RWPE2 (cell line): ENCODE measurements around the gene CDH26.

ENCODE experiments used
- ATAC-seq: fragments of 200-7000 bp; cut with Tn5 transposase; 3 replicates; pipeline ENCODE4 v1.9.1; 2021; ENCODE audit warnings: low read depth
- DNase-seq: peaks from one replicate; pipeline ENCODE4 v3.0.0-alpha.2; 2020; ENCODE audit warnings: low spot score
- H3K27ac ChIP-seq: fragments of 450-650 bp; 2 replicates; pipeline ENCODE4 v1.5.1; 2017; ENCODE audit warnings: mild to moderate bottlenecking; ENCODE audit not compliant: poor library complexity, severe bottlenecking
- H3K27me3 ChIP-seq: fragments of 250-450 bp; sonication (Bioruptor Pico); 2 replicates; pipeline ENCODE4 v1.5.1; 2021; ENCODE audit warnings: mild to moderate bottlenecking, moderate library complexity; ENCODE audit not compliant: insufficient read depth, poor library complexity, severe bottlenecking
- H3K36me3 ChIP-seq: fragments of 250-450 bp; sonication (Bioruptor Pico); 2 replicates; pipeline ENCODE4 v1.5.1; 2020; ENCODE audit warnings: low read depth, mild to moderate bottlenecking, moderate library complexity
- H3K4me1 ChIP-seq: fragments of 250-450 bp; sonication (Bioruptor Pico); 2 replicates; pipeline ENCODE4 v1.5.1; 2021; ENCODE audit warnings: mild to moderate bottlenecking, moderate library complexity; ENCODE audit not compliant: insufficient read depth, poor library complexity, severe bottlenecking
- H3K4me3 ChIP-seq: fragments of 250-450 bp; sonication (Bioruptor Pico); 2 replicates; pipeline ENCODE4 v1.5.1; 2021; ENCODE audit warnings: mild to moderate bottlenecking, moderate library complexity; ENCODE audit not compliant: severe bottlenecking
- H3K9me3 ChIP-seq: fragments of 250-450 bp; sonication (Bioruptor Pico); 2 replicates; pipeline ENCODE4 v1.5.1; 2021; ENCODE audit warnings: mild to moderate bottlenecking, moderate library complexity; ENCODE audit not compliant: severe bottlenecking
- CTCF ChIP-seq: fragments of 450-650 bp; IDR thresholded peaks from one replicate; pipeline ENCODE4 v1.5.1; 2017; ENCODE audit warnings: mild to moderate bottlenecking, moderate library complexity; ENCODE audit not compliant: poor library complexity, severe bottlenecking

The CDH26 gene

DNA sequence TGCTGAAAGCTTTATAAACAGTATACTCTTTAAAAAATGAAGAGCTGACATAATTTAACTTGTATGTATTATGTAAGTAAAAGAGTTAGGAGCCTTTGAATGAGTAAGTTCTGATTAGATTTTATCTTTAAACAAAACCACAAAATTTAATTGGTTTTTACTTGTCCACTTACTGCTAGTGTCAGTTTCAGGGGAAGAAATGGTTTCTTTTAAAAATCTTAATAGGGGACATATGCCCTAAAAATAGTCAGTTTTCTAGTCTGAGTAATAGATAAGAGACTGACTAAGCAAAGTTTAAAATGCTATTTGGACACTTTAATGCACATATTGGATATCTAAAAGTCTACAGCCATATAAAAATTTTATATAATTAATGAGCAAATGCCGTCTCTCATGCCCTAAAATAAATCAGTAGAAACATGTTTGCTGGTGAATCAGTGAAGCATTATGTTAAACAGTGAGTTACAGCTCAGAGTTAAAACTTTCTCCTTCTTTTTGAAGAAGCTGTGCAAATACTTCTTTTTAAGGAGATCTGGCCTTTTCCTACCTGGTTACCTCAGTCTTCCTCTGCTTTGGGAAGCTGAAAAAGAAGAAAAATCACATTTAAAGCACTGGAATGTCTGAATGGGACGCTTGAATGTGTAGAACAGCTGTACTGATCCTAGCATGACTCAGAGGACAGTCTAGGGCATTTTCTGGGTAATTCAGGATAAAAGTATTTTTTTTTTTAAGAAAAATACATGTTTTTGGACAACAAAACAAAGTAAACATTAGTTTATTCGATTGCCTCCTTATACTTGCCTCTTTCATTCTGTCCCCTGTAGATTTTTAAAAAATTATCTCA lies 55.3 kb downstream of the CDH26 start:
- no peaks in the 10 kb centered on the region for H3K36me3 ChIP-seq
- peak; percentile 76 for ATAC-seq
- H3K27me3 ChIP-seq, result no peaks in the 10 kb centered on the region
- H3K9me3 ChIP-seq, result peaks cover 4% of the 10 kb centered on the region
- H3K4me1 ChIP-seq, result peaks cover 15% of the 10 kb centered on the region
- no peak for DNase-seq
- H3K4me3 ChIP-seq, result no peak overlapping the region
- peak overlapping the region; percentile 51 for H3K27ac ChIP-seq
- TF ChIP-seq CTCF, result no peak

- no peaks in the 10 kb centered on the region for H3K36me3 ChIP-seq
- no peak for TF ChIP-seq CTCF
- H3K27ac ChIP-seq, result no peak overlapping the region
- ATAC-seq (no peak), DNase-seq (no peak)
- H3K4me3 ChIP-seq, result no peak overlapping the region
- no peaks in the 10 kb centered on the region for H3K27me3 ChIP-seq
- peaks cover 4% of the 10 kb centered on the region for H3K9me3 ChIP-seq
- peaks cover 15% of the 10 kb centered on the region for H3K4me1 ChIP-seq
These were observed 58.2 kb downstream of the CDH26 start for GRCh38 chr20:60016406-60016805.

GRCh38 chr20:60020251-60020650 lies 62.0 kb downstream of the CDH26 start:
- Histone ChIP-seq H3K27ac (no peak overlapping the region), H3K4me3 (no peak overlapping the region), H3K9me3 (peaks cover 4% of the 10 kb centered on the region), H3K27me3 (no peaks in the 10 kb centered on the region), H3K36me3 (no peaks in the 10 kb centered on the region), H3K4me1 (no peaks in the 10 kb centered on the region)
- DNase-seq, result no peak
- no peak for TF ChIP-seq CTCF
- ATAC-seq, result no peak

DNA sequence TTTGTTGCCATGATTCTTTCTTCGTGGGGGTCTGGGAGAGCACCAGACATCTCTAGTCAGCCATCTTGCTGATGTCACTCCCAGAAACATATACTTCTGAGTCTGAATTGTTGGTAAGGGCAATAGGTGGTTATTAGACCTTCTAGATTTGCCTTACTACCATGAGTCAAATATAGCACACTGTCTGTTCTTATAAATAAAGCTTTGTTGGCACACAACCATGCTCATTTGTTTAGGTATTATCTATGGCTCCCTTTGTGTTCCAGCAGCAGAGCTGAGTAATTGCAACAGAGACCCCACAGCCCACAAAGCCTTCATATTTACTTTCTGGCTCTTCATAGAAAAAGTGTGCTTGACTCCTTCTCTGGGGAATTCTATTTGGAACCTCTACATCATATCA lies 62.9 kb downstream of the CDH26 start:
- H3K27me3 ChIP-seq, result no peaks in the 10 kb centered on the region
- H3K4me1 ChIP-seq, result no peaks in the 10 kb centered on the region
- peaks cover 4% of the 10 kb centered on the region for H3K9me3 ChIP-seq
- DNase-seq (no peak), ATAC-seq (no peak)
- no peaks in the 10 kb centered on the region for H3K36me3 ChIP-seq
- H3K4me3 ChIP-seq, result no peak overlapping the region
- no peak overlapping the region for H3K27ac ChIP-seq
- no peak for TF ChIP-seq CTCF

- ATAC-seq, result no peak
- no peak overlapping the region for H3K4me3 ChIP-seq
- H3K4me1 ChIP-seq, result no peaks in the 10 kb centered on the region
- no peaks in the 10 kb centered on the region for H3K27me3 ChIP-seq
- peaks cover 4% of the 10 kb centered on the region for H3K9me3 ChIP-seq
- no peaks in the 10 kb centered on the region for H3K36me3 ChIP-seq
- no peak for DNase-seq
- no peak overlapping the region for H3K27ac ChIP-seq
- no peak for TF ChIP-seq CTCF
These were observed 64.6 kb downstream of the CDH26 start for GRCh38 chr20:60022849-60023248.
